ENCODE results near the gene UBAC1.
"Not testable (repeated sequence)": the region's sequence is repeated elsewhere in the genome, so short reads cannot be mapped to it uniquely, and the experiment has no call there.

UBAC1 gene

GRCh38 chr9:135921749-135922310, 39.3 kb downstream of the UBAC1 start:
- no peak for DNase-seq (ENCODE audit: low read depth, low spot score)

DNA sequence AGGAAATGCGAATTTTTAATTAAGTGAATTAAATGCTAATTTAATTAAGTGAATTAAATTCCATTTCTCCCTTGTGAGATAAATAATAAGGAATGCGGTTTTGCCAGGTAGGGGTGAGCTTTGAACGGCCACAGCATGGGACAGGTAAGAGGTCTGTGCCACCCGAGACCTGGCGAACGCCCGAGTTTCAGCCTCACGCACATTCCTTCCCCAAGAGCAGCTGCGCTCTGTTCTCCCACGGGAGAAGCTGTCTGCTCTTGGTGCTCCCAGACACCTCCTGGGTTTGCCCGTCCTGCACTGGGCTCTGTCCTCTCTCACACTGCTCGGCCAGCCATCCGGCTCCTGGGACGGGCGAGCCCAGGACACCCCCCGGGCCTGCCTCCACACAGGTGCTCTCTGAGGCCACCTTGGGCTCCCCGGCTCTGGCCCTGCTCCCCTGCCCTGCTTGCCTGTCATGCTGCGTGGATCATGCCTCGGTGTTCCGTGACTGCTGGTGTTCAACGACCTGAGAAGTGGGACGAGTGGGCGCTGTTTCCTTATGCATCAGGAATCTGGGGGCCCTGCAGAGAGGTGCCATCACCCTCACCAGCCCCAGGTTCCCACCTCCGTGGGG, 40.1 kb downstream of the UBAC1 start:
- DNase-seq (ENCODE audit: low read depth, low spot score), result no peak

- DNase-seq (ENCODE audit: low read depth, low spot score), result no peak
These were observed 40.8 kb downstream of the UBAC1 start for GRCh38 chr9:135920256-135920930.

DNA sequence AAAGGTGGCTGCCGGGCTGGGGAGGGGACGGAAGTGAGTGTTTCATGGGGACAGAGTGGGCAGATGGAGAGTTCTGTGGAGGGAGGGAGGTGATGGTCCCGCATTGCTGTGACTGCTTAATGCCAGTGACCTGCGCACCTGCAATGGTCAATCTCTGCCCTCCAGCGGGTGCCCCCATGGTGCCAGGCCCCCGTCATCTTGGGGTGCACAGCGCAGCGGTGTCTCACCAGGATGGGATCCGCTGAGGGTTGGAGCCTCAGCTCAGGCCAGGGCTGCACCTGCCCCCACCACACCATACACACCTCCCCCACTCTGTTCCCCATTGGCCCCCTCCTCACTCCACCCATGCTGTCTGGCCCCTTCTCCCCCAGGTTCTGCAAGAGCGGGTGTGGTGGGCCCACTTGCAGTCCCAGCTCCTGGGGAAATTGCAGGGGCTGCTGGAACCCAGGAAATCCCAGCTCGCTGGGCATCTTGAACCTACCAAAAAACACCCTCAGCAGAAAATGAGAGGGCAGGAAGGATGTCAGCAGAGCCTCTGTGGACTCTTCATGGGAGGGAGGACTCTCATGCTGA, 41.8 kb downstream of the UBAC1 start:
- no peak for DNase-seq (ENCODE audit: low read depth, low spot score)

DNA sequence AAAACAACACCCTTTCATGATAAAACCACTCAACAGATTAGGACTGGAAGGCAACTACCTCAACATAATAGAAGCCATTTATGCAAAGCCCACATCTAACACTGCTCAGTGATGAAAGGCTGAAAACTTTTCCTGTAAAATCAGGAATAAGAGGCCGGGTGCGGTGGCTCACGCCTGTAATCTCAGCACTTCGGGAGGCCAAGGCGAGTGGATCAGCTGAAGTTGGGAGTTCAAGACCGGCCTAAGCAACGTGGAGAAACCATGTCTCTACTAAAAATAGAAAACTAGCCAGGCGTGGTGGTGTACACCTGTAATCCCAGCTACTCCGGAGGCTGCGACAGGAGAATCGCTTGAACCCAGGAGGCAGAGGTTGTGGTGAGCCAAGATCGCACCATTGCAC, 44.9 kb downstream of the UBAC1 start:
- DNase-seq (ENCODE audit: low read depth, low spot score), result not testable (repeated sequence)

DNA sequence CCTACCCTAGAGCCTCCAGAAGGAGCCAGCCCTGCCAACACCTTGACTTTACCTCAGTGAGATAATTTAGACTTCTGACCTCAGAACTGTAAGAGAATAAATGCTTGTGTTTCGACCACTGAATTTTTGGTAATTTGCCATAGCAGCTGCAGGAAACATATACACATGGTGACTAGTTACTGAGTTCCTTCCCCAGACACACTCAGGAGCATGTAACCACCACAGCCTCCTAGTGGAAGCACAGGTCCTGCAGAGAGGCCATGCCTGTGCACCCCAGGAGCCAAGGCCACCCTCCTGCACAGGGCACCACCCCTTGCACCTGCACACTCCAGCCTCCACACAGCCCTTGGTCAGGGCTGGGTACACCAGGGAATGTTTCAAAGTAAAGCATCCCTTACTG, 46.3 kb downstream of the UBAC1 start:
- DNase-seq (ENCODE audit: low read depth, low spot score), result peak; percentile 38

GRCh38 chr9:135911233-135911632, 49.9 kb downstream of the UBAC1 start:
- not testable (repeated sequence) for DNase-seq (ENCODE audit: low read depth, low spot score)

DNA sequence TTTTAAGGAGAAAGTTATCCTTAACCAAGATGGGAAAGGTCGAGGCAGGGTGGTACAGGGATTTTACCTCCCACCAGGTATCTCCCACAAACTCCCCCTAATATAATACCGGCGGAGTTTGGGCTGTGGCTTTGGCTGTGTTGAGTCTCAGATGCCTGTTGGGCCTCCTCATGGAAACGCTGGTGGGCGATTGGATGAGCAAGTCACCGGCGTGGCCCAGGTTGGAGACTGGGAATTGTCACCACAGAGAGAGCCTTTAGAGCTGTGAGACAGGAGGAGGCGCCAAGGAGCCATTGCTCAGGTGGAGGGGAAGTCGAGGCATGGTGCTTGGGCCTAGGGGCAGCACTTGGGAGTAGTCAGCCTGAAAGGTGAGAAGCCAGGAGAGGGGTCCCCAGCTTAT, 50.4 kb downstream of the UBAC1 start:
- DNase-seq (ENCODE audit: low read depth, low spot score), result no peak

DNA sequence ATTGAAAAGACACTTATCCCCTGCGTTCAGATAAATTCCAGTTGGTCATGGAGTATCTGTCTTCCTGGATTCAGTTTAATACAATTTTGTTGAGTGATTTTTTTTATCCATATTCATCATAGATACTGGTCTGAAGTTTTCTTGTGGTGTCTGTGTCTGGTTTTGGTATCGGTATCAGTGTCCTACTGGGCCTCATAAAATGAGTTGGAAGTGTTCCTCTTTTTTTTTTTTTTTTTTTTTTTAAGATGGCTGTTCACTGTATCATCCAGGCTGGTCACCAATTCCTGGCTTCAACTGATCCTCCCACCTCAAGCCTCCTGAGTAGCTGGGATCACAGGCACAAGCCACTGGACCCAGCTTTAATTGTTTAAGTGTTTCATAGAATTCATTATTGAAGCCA, 51.0 kb downstream of the UBAC1 start:
- DNase-seq (ENCODE audit: low read depth, low spot score), result no peak

GRCh38 chr9:135909371-135909770, 51.8 kb downstream of the UBAC1 start:
- DNase-seq (ENCODE audit: low read depth, low spot score), result no peak

GRCh38 chr9:135908754-135909204, 52.4 kb downstream of the UBAC1 start:
- DNase-seq (ENCODE audit: low read depth, low spot score), result no peak

DNA sequence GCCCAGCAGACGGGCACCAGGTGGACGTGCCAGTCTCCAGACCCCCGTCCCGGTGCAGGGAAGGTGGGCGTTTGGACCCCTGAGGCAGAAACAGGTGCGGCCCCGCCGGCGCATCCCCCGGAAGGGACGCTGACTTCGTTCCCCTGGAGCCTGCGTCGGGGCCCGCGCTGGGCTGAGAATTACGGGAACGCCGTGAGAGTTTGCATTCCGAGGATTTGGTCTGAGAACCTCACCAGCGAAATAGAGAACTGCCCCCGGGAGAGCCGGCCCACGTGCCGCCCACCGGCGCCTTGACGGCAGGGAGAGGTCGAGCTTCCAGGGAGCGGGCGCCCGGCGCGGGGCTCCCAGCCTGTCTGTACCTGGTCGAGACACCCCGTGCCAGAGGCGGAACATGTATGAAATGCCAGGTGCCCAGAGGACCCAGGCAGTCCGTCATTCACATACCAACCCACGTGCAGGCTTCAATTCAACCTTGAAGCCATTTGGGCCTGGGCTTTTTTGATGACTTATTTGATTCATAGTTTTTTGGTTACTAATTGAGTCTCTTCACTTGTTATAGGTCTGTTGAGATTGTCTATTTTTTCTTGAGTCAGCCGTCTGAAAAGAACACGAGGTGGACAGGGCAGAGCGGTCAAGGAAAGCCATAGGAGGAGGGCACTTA, 53.0 kb downstream of the UBAC1 start:
- DNase-seq (ENCODE audit: low read depth, low spot score), result peak; percentile 53

GRCh38 chr9:135907431-135908092, 53.6 kb downstream of the UBAC1 start, which contains the start of gene CAMSAP1:
Gene CAMSAP1, minus strand, starts transcription at chr9:135907546. Its CDS starts 387 bp downstream, at chr9:135907159.
- peak; percentile 99 for DNase-seq (ENCODE audit: low read depth, low spot score)

DNA sequence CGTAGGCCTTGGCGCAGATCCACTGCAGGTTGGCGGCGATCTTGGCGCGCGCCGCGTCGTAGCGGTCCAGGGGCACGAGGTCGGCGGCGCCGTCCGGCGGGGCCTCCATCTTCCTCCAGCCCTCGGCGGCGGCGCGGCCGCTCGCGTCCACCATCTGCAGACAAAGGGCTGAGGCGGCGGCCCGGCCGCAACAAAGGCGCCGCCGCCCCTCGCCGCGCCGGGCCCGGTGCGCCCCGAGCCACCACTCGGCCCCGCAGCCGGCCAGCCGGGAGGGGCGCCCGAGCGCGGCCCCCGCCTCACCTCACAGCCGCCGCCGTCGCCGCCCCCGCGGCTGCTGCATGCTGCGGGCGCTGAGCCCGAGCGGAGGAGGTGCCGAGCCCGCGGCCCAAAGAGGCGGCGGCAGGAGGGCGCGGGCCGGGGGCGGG, 54.2 kb downstream of the UBAC1 start:
- no peak for DNase-seq (ENCODE audit: low read depth, low spot score)

DNA sequence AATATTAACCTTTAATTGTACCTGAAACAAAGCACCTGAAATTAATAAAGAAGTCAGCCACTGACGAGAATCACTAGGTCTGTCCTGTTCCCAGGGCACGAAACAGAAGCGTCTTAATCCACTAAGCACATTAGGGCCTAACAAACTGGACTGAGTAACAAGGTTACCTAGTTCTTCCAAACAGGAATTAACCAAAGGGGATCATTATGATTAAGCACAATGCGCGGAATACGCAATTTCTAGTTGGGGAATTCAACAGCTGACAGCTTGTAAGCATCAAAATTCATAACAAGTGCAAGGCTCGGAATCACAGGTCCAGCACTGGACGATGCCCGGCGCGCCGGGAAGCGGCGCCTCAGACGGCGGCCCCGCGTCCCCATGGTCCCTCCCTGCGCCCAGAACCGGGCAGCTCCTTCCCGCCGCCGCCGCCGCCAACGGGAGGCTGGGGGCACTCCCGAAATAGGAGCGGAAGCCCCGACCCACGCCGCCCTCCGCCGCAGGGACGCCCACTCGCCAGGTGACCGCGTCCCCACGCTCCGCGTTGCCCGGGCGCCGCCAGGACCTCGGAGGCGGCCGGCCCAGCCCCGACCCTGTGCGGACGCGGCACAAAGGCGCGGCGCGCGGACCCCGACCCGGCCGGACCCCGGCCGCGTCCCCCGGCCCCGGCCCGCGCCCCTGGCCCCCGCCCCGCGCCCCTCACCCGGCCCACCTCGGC, 54.7 kb downstream of the UBAC1 start:
- DNase-seq (ENCODE audit: low read depth, low spot score), result peak; percentile 64

GRCh38 chr9:135905380-135906258, 55.6 kb downstream of the UBAC1 start:
- peak; percentile 53 for DNase-seq (ENCODE audit: low read depth, low spot score)

DNA sequence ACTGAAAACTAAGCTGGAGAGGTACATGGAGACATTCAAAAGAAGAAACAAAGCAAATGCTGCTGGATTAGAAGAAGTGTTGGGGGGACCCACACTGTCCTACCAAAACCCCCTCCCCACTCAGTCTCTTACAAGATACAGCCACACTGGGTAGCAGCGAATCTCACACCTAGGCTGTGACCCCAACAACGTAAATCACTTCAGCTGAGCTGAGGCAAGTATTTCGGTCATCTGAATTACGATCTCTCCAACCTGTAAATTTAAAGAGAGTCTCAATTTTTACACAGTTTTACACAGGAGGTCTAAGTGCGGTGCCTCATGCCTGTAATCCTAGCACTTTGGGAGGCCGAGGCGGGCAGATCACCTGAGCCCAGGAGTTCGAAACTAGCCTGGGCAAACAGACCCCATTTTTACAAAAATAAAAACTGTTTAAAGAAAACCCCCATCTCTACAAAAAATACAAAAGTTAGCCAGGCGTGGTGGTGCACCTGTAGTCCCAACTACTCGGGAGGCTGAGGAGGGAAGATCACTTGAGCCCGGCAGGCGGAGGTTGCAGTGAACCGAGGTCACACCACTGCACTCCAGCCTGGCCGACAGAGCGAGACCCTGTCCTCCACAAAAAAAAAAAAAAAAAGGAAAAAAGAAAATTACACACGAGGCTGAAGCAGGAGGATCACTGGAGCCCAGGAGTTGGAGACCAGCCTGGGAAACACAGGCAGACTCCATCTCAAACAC, 57.2 kb downstream of the UBAC1 start:
- DNase-seq (ENCODE audit: low read depth, low spot score), result no peak

DNA sequence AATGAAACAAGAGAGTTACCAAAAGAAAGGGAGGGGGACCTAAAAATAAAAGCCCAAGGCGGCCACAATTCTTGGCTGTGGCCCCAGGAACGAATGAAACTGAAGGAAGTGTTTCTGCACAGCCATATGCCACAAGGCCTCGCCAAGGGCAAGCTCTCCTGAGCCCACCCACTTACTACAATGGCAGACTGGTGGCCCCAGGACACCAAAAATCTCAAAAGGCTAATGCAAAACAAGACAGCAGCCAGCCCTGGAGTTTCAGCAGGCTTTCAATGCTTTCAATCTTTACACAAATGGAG, 57.9 kb downstream of the UBAC1 start:
- DNase-seq (ENCODE audit: low read depth, low spot score), result no peak

- no peak for DNase-seq (ENCODE audit: low read depth, low spot score)
These were observed 58.4 kb downstream of the UBAC1 start for GRCh38 chr9:135902655-135903357.
